MCF 10A (cell line): ENCODE results near the gene ST6GALNAC2. TPM values are rescaled to one million over a fixed set of nuclear protein-coding genes. Genes with fewer than 3 reads are reported as not detected.

Source experiments
- BruUV-seq: library from RNA; stranded (reverse); fragments of 400-500 nt; replicated peaks from 2 replicates; lab custom pipeline; 2021; lab: Mats Ljungman, UMichigan
- CTCF ChIA-PET: fragments of 300-600 bp; sonication (Branson Sonifier 250); formaldehyde crosslinking; extraction: SDS; loops from one replicate; lab custom pipeline; 2021; ENCODE audit warnings: antibody characterized with exemption, inconsistent platforms; lab: Yijun Ruan, JAX
- POLR2A ChIA-PET: fragments of 300-600, 350-650 bp; sonication (Branson Sonifier 250); formaldehyde crosslinking; extraction: SDS; loops from one replicate; lab custom pipeline; 2020; ENCODE audit warnings: antibody characterized with exemption, inconsistent platforms; lab: Yijun Ruan, JAX
- DNase-seq: peaks from one replicate; pipeline ENCODE4 v3.0.0-alpha.2; 2018; ENCODE audit not compliant: unreplicated experiment
- H3K27ac Mint-ChIP-seq: one replicate; pipeline ENCODE4 v1.8.0; 2022; ENCODE audit warnings: mild to moderate bottlenecking, low read depth, mixed read lengths; ENCODE audit not compliant: unreplicated experiment
- H3K27me3 Mint-ChIP-seq: one replicate; pipeline ENCODE4 v1.8.0; 2022; ENCODE audit warnings: mixed read lengths; ENCODE audit not compliant: insufficient read depth, unreplicated experiment
- H3K36me3 Mint-ChIP-seq: one replicate; pipeline ENCODE4 v1.8.0; 2022; ENCODE audit warnings: mild to moderate bottlenecking, moderate library complexity, mixed read lengths; ENCODE audit not compliant: insufficient read depth, unreplicated experiment
- H3K4me1 Mint-ChIP-seq: one replicate; pipeline ENCODE4 v1.8.0; 2022; ENCODE audit warnings: mixed read lengths; ENCODE audit not compliant: insufficient read depth, unreplicated experiment
- H3K4me3 Mint-ChIP-seq: one replicate; pipeline ENCODE4 v1.8.0; 2022; ENCODE audit warnings: mild to moderate bottlenecking, moderate library complexity, mixed read lengths; ENCODE audit not compliant: unreplicated experiment
- H3K9me3 Mint-ChIP-seq: one replicate; pipeline ENCODE4 v1.8.0; 2022; ENCODE audit warnings: mixed read lengths; ENCODE audit not compliant: unreplicated experiment
- intact Hi-C: fragments of 100-400 bp; cut with micrococcal nuclease; formaldehyde crosslinking; loops from 2 replicates; pipeline ENCODE4 v1.14.1; 2022
- total RNA-seq: library from RNA; stranded (reverse); gene quantifications from 2 replicates; pipeline ENCODE4 v1.2.3, GENCODE V29; 2022
- TF ChIP-seq, protein P1 (sequence below): fragments of 200-600 bp; IDR thresholded peaks from one replicate; pipeline ENCODE4 v1.8.0; 2022; ENCODE audit warnings: antibody characterized with exemption, mild to moderate bottlenecking; ENCODE audit not compliant: unreplicated experiment

ST6GALNAC2 gene
- total RNA-seq, 1 experiment from 2014 or later = 7.7 TPM

DNA sequence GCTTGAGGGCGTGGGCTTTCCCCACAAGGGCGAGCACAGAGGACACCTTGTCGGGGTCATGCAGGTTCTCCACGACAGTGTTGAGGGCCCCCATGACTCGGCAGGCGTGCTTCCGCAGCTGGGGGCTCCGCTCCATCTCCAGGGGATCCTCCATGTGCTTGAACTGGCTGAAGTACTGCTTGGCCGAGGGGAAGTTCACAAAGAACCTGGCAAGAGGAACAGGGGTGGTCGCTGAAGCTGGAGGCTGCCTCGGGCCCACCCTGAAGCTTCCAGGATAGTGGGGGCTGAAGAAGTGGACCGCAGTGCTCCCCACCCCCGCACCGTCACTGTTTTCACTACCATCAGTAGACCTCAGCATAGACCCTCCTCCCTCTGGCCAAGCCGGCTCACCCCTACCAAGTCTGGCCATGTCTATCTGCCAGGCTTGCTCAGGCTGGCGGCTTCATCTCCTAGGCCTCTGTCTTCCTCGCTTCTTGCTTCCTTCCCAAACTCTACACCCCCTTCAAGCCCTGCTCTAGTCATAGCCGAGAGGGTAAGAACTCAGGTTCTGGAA is 54.1 kb downstream of the ST6GALNAC2 start:
- POLR2A ChIA-PET = interaction anchor here (1.7 to 5.0 kb wide), 3 partner anchors 19 to 28 kb away, joined by 4 to 55 read pairs (median 29); no protein-coding TSS in a partner anchor
- intact Hi-C loops = no loop called here
- peaks cover 18% of the 10 kb centered on the region for H3K4me1 Mint-ChIP-seq
- DNase-seq = no peak
- CTCF ChIA-PET = interaction anchor here (0.6 to 3.3 kb wide), 3 partner anchors 15 to 1988 kb away, joined by 3 to 18 read pairs (median 3); no protein-coding TSS in a partner anchor
- no TSS peak for BruUV-seq
- H3K36me3 Mint-ChIP-seq = no peaks in the 10 kb centered on the region
- no peaks in the 10 kb centered on the region for H3K9me3 Mint-ChIP-seq
- no peaks in the 10 kb centered on the region for H3K27me3 Mint-ChIP-seq
- TF ChIP-seq, protein P1, sequence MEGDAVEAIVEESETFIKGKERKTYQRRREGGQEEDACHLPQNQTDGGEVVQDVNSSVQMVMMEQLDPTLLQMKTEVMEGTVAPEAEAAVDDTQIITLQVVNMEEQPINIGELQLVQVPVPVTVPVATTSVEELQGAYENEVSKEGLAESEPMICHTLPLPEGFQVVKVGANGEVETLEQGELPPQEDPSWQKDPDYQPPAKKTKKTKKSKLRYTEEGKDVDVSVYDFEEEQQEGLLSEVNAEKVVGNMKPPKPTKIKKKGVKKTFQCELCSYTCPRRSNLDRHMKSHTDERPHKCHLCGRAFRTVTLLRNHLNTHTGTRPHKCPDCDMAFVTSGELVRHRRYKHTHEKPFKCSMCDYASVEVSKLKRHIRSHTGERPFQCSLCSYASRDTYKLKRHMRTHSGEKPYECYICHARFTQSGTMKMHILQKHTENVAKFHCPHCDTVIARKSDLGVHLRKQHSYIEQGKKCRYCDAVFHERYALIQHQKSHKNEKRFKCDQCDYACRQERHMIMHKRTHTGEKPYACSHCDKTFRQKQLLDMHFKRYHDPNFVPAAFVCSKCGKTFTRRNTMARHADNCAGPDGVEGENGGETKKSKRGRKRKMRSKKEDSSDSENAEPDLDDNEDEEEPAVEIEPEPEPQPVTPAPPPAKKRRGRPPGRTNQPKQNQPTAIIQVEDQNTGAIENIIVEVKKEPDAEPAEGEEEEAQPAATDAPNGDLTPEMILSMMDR = no peak
- no peak overlapping the region for H3K4me3 Mint-ChIP-seq
- no peak overlapping the region for H3K27ac Mint-ChIP-seq

DNA sequence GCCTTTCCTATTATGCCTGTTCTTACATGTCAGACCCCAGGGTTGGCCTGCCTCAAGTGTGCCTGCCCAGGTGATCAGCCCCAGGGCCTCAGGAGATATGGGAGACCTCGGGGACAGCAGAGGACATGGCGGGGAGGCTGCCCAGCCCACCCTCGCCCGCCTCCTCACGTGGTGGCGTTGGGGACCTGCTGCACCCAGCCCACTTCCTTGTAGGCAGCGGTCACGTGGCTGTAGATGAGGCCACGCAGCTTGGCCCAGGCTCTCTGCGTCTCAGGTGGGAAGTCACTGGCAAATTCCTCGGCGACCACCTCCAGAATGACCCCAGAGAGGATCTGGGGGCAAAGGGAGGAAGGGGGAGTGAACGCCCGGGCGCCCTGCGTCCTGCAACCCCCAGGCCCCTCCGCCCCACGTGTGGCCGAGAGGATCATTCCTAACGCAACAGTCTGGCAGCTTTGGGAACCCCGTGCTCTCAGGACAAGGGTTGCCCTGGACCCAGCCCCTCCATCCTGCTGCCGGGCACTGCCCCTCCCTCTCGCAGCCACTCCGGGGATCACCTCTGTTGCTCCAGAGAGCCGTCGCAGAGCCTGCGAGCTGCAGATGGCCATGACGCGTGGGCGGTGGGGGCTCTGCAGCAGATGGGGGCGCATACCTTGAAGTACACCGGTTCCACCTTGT is 54.7 kb downstream of the ST6GALNAC2 start:
- H3K4me1 Mint-ChIP-seq = peaks cover 18% of the 10 kb centered on the region
- CTCF ChIA-PET = interaction anchor here (0.6 to 3.3 kb wide), 5 partner anchors 15 to 1988 kb away, joined by 3 to 18 read pairs (median 3); no protein-coding TSS in a partner anchor
- no peak for DNase-seq
- no peak overlapping the region for H3K27ac Mint-ChIP-seq
- intact Hi-C loops = no loop called here
- no peak overlapping the region for H3K4me3 Mint-ChIP-seq
- no peaks in the 10 kb centered on the region for H3K36me3 Mint-ChIP-seq
- no peaks in the 10 kb centered on the region for H3K27me3 Mint-ChIP-seq
- POLR2A ChIA-PET = interaction anchor here (0.6 to 5.0 kb wide), 5 partner anchors 10 to 897 kb away, joined by 3 to 55 read pairs (median 8); partner anchors contain the start of gene PRCD
- no peaks in the 10 kb centered on the region for H3K9me3 Mint-ChIP-seq
- TF ChIP-seq, protein P1 = no peak
- no TSS peak for BruUV-seq

DNA sequence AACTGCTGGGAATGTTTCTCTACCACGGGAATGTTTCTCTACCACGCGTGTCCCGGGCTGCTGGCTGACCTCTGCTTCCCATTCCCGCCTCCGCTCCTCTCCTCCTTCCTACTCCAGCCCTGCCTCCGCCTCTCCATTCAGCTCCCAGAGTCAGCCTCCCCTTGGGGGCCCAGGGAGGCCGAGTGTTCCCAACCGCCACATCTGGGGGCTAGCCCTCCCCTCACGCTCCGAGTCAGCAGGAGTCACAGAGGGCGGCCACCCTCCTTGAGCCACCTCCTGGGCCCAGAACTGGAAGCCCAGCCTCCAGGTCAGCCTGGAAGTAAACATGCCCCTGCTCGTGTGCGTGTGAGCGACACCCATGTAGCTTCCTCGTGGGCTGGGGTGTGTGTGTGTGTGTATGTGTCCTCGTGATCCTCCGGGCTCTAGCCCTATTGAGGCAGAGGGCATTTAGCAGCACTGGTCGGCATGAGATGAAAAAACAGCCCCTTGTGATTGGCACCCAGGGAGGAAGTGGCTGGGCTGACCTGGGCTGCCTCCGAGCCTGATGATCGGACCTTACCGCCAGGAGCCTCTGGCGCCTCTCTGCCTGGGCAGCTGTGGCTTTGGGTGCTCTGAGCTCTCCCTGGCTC is 55.5 kb downstream of the ST6GALNAC2 start:
- no TSS peak for BruUV-seq
- no peak overlapping the region for H3K27ac Mint-ChIP-seq
- POLR2A ChIA-PET = interaction anchor here (0.6 to 5.0 kb wide), 6 partner anchors 10 to 1512 kb away, joined by 3 to 55 read pairs (median 6); partner anchors contain the start of gene PRCD
- no peaks in the 10 kb centered on the region for H3K27me3 Mint-ChIP-seq
- peaks cover 18% of the 10 kb centered on the region for H3K4me1 Mint-ChIP-seq
- H3K36me3 Mint-ChIP-seq = no peaks in the 10 kb centered on the region
- TF ChIP-seq, protein P1 = no peak
- DNase-seq = no peak
- CTCF ChIA-PET = interaction anchor here (0.6 to 3.8 kb wide), 5 partner anchors 16 to 94 kb away, joined by 3 to 18 read pairs (median 9); no protein-coding TSS in a partner anchor
- no peaks in the 10 kb centered on the region for H3K9me3 Mint-ChIP-seq
- intact Hi-C loops = no loop called here
- no peak overlapping the region for H3K4me3 Mint-ChIP-seq
